Measurements from ENCODE around the gene TSSK1B.

TSSK1B gene

DNA sequence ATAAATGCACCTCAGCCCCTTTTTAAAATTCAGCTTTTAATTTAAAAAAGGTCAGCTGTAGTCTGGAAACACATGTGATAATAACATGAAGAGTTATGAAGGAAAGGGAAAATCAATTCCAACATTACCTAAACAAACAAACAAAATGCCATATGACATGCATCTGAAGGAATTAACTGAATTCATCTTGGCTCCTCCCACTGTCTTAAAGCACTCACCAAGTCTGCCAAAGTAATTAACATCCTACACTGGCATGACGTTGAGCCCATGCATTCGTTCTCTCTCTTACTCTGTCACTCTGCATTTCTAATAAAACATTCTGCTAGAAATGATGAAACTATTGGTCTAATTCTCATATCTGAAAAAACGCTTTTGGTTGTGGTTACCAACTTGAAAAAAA is 37.7 kb downstream of the TSSK1B start:
- no peak for DNase-seq

DNA sequence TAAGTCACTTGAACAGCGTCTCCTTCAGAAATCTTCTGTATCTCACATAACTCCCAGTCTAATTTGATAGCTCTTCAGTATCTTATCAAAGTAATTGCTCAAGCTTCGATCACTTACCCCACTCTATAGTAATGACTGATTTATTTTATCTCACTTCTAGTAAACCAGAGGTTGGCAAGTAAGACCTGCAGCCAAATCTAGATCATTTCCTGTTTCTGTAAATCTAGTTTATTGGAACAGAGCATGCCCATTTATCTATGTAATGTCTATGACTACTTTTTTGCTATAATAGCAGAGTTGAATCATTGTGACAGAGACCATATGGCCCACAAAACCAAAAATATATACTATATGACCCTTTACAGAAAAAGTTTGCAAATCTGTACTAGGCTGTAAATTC is 40.1 kb downstream of the TSSK1B start:
- DNase-seq, result no peak

DNA sequence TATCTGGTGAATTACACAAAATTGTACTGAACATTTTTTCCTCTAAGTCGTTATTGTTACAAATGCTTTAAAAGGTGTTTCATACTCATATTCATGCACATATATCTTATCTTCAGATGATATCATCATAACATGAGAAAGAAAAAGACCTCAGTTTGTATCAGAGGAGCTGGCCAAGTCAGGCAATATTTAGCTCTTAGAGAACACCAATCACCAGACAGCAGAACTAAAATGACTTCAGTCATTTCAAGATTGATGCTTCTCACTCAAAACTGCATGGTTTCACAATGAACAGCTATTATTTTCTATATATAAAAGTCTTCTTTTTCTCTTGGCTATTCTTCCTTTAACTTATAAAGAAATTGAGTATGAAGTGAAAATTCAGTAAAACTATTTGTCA is 44.6 kb downstream of the TSSK1B start:
- no peak for DNase-seq

DNA sequence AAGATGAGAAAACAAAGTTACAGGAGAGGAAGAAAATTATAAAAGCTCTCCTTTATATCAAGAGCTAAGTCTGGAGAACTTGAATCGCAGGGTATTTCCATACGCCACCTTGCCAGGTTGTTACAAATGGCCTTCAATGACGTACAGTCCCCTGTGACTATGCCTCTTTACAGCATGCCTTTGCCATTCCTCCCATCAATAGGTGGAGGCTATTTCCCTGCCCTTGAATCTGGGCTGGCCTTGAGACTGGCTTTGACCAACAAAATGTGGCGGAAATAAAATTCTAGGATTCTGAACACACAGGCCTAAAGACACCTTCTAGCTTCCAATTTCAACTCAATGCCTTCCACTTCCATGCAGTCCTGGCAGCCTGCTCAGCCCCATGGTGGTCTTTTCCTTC is 45.7 kb downstream of the TSSK1B start:
- DNase-seq, result no peak

DNA sequence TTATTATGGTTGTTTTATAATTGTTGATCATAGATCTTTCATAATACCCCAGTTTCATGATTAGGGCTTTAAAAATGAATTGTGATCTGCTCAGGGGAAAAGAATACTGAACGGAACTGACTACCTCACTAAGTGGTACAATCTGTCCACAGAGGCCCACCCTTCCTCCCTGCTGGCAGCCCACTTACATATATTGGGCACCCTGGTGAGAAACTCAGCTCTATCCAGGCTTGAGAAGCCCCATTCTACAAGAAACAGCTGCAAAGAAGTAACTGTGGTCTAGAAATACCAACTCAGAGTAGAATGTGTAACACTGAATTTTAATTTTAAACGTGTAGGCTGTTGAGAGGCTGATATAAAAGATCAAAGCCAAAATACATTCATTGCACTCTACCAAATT is 46.9 kb downstream of the TSSK1B start:
- no peak for DNase-seq

DNA sequence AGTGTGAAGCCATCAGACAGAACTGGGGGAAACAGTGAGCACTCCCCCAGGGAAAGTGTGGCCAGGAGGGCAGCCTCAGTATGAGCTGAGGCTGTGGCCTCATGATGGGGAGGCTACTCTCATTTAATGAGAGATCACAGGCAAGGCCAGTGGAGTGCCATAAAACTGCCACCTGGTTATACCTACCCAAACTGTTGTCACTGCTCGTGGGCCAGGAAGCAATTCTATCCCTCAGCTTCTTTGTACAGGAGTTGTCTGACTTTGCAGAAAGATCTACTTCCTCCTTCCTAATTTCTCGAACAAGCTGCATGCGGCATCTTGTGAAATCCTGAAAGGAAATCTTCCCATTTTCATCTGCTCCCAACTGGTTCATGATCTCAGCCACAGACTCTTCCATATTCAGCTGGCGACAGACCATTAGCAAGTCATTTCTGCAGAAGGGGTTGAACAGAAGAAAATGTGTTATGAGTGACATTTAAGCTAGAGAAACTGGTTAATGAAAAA is 50.0 kb downstream of the TSSK1B start:
- peak; percentile 14 to 44 (median 24) for DNase-seq

DNA sequence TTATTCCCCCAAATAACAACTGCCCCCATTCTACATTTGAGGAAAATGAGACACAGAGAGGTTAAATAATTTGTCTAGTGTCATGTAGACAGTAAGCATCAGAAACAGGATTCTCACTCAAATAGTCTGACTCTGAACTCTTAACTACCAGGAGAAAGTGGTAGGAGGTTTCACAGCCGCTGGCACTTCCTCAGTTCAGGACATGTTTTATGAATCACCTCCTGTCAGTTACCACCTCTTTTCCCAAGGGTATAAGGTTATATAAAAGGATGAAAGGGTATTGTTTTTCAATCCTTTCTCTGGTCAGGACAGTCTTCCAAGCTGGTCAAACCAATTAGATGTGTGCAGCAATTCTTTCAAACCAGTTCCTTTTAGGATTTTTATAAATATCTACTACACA is 52.1 kb downstream of the TSSK1B start:
- DNase-seq, result peak; percentile 28 to 55 (median 43)

Data from suppressor macrophage treated with lipopolysaccharide for 1 hour (primary cell).